ENCODE measurements around the gene DNHD1. TPM values are rescaled to one million over a fixed set of nuclear protein-coding genes. Genes with fewer than 3 reads are reported as not detected.

Gene DNHD1
- total RNA-seq, 4 donors from 2014 or later, result 2.9 to 20.9 (median 9.8) TPM

DNA sequence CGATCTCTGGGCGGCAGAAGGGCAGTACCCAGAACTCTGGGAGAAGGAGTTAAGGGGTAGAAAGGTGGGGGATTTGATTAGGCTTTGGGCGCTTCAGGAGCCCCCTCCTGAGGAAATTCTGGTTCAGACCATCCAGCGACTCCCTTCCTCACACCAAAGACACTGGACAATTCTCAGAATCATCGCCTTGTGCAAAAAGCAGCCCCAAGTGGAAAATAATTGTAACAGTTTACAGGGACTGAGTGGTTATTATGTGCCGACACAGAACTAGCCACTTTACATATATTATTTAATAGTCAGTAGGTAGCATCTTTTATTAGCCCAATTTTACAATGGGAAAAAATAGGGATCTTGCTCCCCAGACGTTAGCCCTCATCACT is 22.7 kb upstream of the DNHD1 start:
- H3K27ac ChIP-seq, result peak overlapping the region; percentile 79 to 98 (median 95)
- WGBS, 2 donors (ENCODE audit: low coverage in 1 of 2), result 0 to 9% methylated on average over 1 to 3 of the region's 7 CpGs
- H3K4me1 ChIP-seq, result peaks cover 0 to 64% (median 15%) of the 10 kb centered on the region in 3 donors
- no peak for TF ChIP-seq EP300 (IDR thresholded peaks at IDR 0.05)
- H3K9me3 ChIP-seq, result no peaks in the 10 kb centered on the region
- ATAC-seq, result no peak
- H3K4me3 ChIP-seq, result peak overlapping the region; percentile 69 to 82
- H3K36me3 ChIP-seq, result peaks cover 0 to 33% of the 10 kb centered on the region in 2 donors
- no peaks in the 10 kb centered on the region for H3K27me3 ChIP-seq

GRCh38 chr11:6474806-6475500 is 22.1 kb upstream of the DNHD1 start:
- ATAC-seq, result no peak
- peak overlapping the region; percentile 79 to 98 (median 95) for H3K27ac ChIP-seq
- WGBS, 2 donors (ENCODE audit: low coverage in 1 of 2), result 47 to 83% methylated on average over 1 to 2 of the region's 3 CpGs
- no peaks in the 10 kb centered on the region for H3K9me3 ChIP-seq
- peaks cover 0 to 38% of the 10 kb centered on the region in 2 donors for H3K36me3 ChIP-seq
- no peak for TF ChIP-seq EP300 (IDR thresholded peaks at IDR 0.05)
- peaks cover 0 to 64% (median 14%) of the 10 kb centered on the region in 3 donors for H3K4me1 ChIP-seq
- H3K4me3 ChIP-seq, result no peak overlapping the region
- no peaks in the 10 kb centered on the region for H3K27me3 ChIP-seq

- Histone ChIP-seq H3K27me3 (no peaks in the 10 kb centered on the region), H3K4me3 (no peak overlapping the region), H3K4me1 (peaks cover 0 to 64% (median 21%) of the 10 kb centered on the region in 3 donors), H3K27ac (peak overlapping the region in 1 of 4 donors; percentile 93), H3K9me3 (no peaks in the 10 kb centered on the region), H3K36me3 (peaks cover 0 to 38% of the 10 kb centered on the region in 2 donors)
- WGBS, 2 donors (ENCODE audit: low coverage in 1 of 2), result 59% methylated on average over 5 of the region's 5 CpGs; no CpG with 5 or more reads in 1 of the 2 donors
- no peak for TF ChIP-seq POLR2A (IDR thresholded peaks at IDR 0.05)
- TF ChIP-seq POLR2AphosphoS5 (IDR thresholded peaks at IDR 0.05), result no peak
- TF ChIP-seq, protein P1, sequence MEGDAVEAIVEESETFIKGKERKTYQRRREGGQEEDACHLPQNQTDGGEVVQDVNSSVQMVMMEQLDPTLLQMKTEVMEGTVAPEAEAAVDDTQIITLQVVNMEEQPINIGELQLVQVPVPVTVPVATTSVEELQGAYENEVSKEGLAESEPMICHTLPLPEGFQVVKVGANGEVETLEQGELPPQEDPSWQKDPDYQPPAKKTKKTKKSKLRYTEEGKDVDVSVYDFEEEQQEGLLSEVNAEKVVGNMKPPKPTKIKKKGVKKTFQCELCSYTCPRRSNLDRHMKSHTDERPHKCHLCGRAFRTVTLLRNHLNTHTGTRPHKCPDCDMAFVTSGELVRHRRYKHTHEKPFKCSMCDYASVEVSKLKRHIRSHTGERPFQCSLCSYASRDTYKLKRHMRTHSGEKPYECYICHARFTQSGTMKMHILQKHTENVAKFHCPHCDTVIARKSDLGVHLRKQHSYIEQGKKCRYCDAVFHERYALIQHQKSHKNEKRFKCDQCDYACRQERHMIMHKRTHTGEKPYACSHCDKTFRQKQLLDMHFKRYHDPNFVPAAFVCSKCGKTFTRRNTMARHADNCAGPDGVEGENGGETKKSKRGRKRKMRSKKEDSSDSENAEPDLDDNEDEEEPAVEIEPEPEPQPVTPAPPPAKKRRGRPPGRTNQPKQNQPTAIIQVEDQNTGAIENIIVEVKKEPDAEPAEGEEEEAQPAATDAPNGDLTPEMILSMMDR (IDR thresholded peaks at IDR 0.05), result no peak
- TF ChIP-seq EP300 (IDR thresholded peaks at IDR 0.05), result no peak
- no peak for ATAC-seq
These were observed 21.1 kb upstream of the DNHD1 start for GRCh38 chr11:6475936-6476335.

DNA sequence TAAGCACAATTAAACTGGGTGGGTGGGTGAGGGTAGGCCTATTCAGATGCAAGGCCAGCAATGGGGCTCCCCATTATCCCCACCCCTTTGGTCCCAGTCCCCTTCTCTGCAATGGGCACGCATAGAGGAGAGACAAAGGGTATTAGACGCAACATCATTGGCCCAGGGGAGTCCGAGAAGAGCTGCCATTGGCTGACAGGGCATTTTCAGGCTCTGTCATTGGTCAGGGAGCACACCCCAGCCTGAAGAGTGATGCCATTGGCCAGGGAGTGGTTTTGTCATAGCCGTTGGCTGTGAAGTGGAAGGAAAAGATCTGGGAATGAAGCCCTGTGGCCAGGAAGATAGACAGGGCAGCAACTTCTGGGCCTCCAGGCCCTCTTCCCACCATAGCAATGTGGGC is 20.5 kb upstream of the DNHD1 start:
- Histone ChIP-seq H3K4me1 (peaks cover 0 to 58% (median 21%) of the 10 kb centered on the region in 3 donors), H3K27ac (no peak overlapping the region), H3K9me3 (no peaks in the 10 kb centered on the region), H3K4me3 (no peak overlapping the region), H3K27me3 (no peaks in the 10 kb centered on the region), H3K36me3 (peaks cover 0 to 38% of the 10 kb centered on the region in 2 donors)
- TF ChIP-seq, protein P1 (IDR thresholded peaks at IDR 0.05), result no peak
- no peak for TF ChIP-seq POLR2A (IDR thresholded peaks at IDR 0.05)
- TF ChIP-seq EP300 (IDR thresholded peaks at IDR 0.05), result no peak
- 86% methylated on average over 1 of the region's 4 CpGs; no CpG with 5 or more reads in 1 of the 2 donors for WGBS, 2 donors (ENCODE audit: low coverage in 1 of 2)
- ATAC-seq, result no peak

- peaks cover 0 to 69% of the 10 kb centered on the region in 2 donors for H3K36me3 ChIP-seq
- H3K4me3 ChIP-seq, result peak overlapping the region; percentile 80 to 97
- 51% methylated on average over 7 to 8 of the region's 9 CpGs for WGBS, 2 donors (ENCODE audit: low coverage in 1 of 2)
These were observed 16.7 kb upstream of the DNHD1 start for GRCh38 chr11:6480299-6480914.

More at GRCh38 chr11:6480299-6480914, 16.7 kb upstream of the DNHD1 start:
- TF ChIP-seq POLR2A (IDR thresholded peaks at IDR 0.05) (no peak), EP300 (IDR thresholded peaks at IDR 0.05) (no peak), POLR2AphosphoS5 (IDR thresholded peaks at IDR 0.05) (no peak)
- TF ChIP-seq, protein P1 (IDR thresholded peaks at IDR 0.05), result no peak
- peak overlapping the region; percentile 87 to 94 (median 92) for H3K27ac ChIP-seq
- H3K9me3 ChIP-seq, result no peaks in the 10 kb centered on the region
- H3K4me1 ChIP-seq, result peaks cover 0 to 47% (median 16%) of the 10 kb centered on the region in 3 donors
- no peaks in the 10 kb centered on the region for H3K27me3 ChIP-seq
- no peak for ATAC-seq
